Measurements from ENCODE around the gene SNAP47.
A peak's percentile ranks its signal among the peaks of the same experiment; 100 is the strongest.

The SNAP47 gene

GRCh38 chr1:227787513-227788270 is 52.5 kb downstream of the SNAP47 start:
- peak; percentile 55 for DNase-seq

- DNase-seq: no peak
These were observed 53.2 kb downstream of the SNAP47 start for GRCh38 chr1:227788271-227789083.

- no peak for DNase-seq
These were observed 54.1 kb downstream of the SNAP47 start for GRCh38 chr1:227789084-227790033.

- no peak for DNase-seq
These were observed 54.8 kb downstream of the SNAP47 start for GRCh38 chr1:227790034-227790400.

- DNase-seq: no peak
These were observed 55.6 kb downstream of the SNAP47 start for GRCh38 chr1:227790868-227791267.

- DNase-seq: no peak
These were observed 56.3 kb downstream of the SNAP47 start for GRCh38 chr1:227791425-227792143.

GRCh38 chr1:227792216-227793078 is 57.2 kb downstream of the SNAP47 start:
- no peak for DNase-seq

- DNase-seq: no peak
These were observed 58.1 kb downstream of the SNAP47 start for GRCh38 chr1:227793079-227793947.

- peak; percentile 5 for DNase-seq
These were observed 58.9 kb downstream of the SNAP47 start for GRCh38 chr1:227793948-227794816.

- DNase-seq: no peak
These were observed 59.6 kb downstream of the SNAP47 start for GRCh38 chr1:227794817-227795192.

GRCh38 chr1:227795732-227796131 is 60.5 kb downstream of the SNAP47 start:
- no peak for DNase-seq

GRCh38 chr1:227796359-227796915 is 61.2 kb downstream of the SNAP47 start:
- DNase-seq: no peak

- DNase-seq: no peak
These were observed 61.9 kb downstream of the SNAP47 start for GRCh38 chr1:227797144-227797543.

GRCh38 chr1:227797625-227798024 is 62.4 kb downstream of the SNAP47 start:
- no peak for DNase-seq

GRCh38 chr1:227798078-227798802 is 63.0 kb downstream of the SNAP47 start:
- no peak for DNase-seq

GRCh38 chr1:227799756-227800155 is 64.5 kb downstream of the SNAP47 start:
- no peak for DNase-seq

- no peak for DNase-seq
These were observed 68.7 kb downstream of the SNAP47 start for GRCh38 chr1:227803933-227804332.

- no peak for DNase-seq
These were observed 70.5 kb downstream of the SNAP47 start for GRCh38 chr1:227805606-227806197.

Data from NCI-H524 treated with DMSO at 0.1 percent for 48 hours (cell line).